C1 segment of cervical spinal cord (tissue), 14 donors: ENCODE data around the gene PRKCE.
A peak's percentile ranks its signal among the peaks of the same experiment; 100 is the strongest.

Source experiments
- DNase-seq, 14 donors: peaks; one replicate each; lab custom pipeline; 2025; lab: John Stamatoyannopoulos, UW

Gene PRKCE

DNA sequence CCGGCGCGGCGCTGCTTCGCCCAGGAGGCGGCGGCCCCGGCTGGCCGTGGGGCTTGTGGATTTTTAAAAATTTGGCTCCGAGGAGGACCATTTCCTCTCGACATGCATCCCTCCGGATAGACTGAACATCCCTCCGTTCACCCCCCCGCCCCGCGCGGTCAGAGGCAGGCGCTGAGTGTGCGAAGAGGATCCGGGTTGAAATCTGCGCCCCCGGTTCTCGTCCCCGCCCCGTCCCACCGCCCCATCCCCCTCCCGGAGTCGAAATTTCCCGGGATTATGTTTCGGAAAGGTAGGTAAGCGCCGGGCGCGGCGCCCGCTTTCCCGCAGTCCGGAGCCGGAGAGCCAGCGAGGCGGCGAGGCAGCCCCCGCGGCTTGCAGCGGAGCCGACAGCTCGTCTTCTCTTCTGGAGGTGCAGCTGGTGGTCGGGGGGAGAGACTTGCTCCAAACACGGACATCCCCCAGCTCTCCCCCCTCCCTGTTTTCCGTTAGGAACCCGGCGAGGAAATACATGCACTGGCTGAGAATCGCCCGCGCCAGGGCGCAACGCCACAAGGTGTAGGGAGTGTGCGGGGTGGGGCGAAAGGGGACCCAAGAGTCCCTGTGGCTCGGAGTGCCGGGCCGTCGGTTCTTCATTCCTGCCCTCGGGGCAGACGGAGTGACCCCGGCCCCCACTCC, at the start of gene PRKCE:
Gene PRKCE, plus strand, starts transcription at position 261 of the 675 bp plus-strand sequence.
- DNase-seq = peak in 12 of 14 donors; percentile 22 to 78 (median 68)

DNA sequence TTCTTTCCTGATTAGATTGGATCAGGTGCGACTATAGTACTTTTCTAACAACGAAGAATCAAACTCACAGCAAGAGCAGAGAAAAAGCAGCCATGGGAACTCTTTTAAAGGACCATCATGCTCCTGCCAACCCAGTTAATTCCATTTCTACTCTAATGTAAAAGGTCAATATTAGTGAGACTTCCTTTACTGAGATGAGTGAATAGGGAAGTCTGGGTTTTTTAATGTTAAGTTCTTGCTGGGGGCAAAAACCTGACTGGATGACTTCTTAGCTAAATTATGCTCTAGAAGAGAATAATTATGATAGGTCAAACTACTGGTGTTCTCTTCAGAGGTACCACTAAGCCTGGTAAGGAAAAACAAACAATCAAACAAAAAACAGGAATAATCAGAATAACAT, 48.9 kb upstream of the PRKCE start:
- DNase-seq = no peak

DNA sequence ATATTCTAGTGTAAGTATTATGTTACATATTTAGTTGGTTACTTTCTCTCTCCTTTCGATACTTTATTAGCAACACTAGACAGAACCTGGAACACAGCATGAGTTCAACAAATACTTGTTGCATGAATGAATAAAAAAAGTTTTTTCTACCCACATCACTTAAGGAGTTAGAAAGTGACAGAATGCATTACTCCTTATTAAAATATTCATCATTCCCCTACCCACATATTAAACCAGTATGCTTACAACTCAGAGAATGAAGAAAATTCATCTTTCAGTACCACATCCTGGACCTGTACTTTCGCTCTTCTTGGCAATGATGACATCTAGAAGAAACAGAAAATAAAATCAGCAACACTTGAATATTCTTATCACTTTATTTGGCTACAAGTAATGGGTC, 46.4 kb upstream of the PRKCE start:
- DNase-seq = no peak

DNA sequence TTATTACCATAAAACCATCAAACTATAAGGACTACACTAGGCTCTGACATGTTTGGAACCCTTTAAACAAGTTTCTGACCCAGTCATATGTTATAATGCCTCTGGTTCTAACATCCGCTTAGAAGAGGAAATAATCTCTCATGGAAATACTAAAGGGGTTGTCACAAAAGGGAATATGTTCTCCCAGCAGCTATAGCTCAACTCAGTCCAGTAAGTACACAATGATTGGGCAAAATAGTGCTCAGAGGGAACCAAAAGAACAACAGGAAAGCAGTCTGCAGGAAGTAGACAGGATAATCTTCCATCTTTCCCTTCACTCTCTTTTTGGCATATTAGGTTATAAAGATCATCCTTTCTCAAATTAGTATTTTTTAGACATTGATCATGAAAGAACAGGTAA, 44.7 kb upstream of the PRKCE start:
- DNase-seq = no peak

DNA sequence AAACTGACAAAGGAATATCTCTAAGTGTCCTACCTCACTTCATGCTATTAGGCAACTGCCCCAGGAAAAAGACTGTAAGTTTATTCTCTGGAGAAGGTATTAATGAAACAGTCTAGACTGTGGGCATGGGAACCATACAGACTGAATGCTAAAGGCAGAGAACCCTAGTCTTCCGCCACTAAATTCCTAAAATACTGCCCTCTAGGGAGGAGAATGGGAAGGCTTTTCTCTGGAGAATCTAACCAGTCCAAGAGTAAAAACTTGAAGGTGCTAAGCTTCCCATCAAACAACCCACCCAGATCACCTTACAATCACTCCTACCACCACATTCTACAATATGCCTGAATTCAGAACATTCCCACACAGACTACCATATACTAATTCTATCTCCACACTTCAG, 43.8 kb upstream of the PRKCE start:
- DNase-seq = no peak

DNA sequence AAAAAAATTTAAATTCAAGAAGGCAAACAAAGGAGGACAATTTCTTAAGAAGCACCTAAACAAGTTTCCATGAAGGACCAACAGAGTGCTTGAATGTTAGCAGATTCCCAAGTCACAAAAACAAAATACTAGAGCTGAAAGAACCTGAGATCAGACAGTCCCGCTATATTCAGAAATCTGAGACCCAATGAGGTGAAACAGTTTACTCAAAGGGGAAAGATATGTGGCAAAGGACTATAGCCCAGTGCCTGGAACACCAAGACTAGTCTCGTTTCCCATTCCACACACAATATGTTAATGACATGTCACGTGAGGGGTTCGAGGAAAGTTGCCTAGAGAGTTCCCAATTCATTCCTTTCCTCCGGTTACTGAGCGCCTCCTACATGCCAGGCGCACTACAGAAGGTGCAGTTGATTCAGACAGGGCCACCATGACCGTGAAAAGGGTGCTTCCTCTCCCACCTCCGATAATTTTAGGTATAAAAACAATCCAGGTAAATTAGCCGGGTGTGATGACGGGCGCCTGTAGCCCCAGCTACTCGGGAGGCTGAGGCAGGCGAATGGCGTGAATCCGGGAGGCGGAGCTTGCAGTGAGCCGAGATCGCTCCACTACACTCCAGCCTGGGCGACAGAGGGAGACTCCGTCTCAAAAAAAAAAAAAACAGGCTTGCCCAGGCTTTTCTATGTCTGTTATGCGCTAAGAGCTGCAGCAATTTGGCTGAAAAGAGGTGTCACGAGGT, 41.0 kb upstream of the PRKCE start:
- peak in 13 of 14 donors; percentile 8 to 72 (median 58) for DNase-seq

DNA sequence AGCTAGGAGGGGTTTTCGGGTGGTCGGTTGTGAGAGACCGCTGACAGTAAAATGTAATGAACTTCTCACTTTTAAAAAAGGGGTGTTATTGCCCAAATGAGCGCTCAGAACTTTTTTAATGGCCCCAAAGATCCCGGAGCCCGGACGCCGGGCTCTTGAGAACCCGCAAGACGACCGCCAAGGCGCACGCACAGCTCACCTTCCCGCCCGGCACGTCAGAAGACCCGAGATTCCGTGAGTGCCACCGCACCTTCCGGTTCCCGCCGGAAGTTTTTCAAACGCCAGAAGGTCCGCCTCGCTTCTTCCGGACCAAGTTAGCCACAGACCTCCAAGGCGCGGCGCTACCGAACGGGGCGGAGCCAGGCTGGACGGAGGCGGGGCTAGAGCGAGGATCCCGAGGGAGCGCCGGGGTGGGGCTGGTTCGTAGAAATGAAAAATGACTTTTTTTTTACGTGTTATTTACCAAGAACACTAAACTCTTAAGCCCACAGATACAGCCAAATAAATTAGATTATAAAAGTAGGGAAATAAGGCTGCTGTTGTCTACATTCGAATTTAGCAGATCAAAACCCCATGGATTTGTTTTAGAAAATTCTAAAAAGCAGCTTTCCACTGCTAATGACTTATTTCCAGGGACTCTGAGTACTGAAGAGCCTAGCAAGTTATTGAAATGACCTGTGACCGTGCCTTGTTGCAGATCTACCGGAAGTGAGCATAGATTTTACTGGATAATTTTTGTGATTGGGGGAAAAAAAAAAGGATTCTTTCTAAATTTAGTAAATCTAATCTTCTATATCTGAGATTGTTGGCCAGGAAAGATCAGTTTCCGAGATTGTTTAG, 40.2 kb upstream of the PRKCE start, which contains the start of gene SRBD1:
Gene SRBD1, minus strand, starts transcription at position 248 of the 840 bp plus-strand sequence. CDS start 5,826 bp downstream, outside the sequence.
- peak; percentile 48 to 92 (median 86) for DNase-seq

DNA sequence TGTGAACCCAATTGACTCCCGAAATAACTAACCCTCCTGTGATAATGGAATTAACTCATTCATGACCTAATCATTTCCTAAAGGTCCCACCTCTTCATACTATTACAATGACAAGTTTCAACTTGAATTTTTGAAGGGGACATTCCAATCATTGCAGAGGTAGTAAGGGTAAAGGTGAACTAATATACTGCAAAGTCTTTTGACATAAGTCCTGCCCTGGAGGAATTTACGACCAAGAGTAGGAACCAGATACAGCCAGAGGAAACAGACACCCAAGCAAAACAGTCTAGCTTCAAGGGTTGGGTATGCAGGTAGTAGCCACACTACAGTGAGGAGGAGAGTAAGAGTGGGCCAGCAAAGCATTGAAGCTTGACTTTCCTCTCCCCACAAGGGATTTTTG, 39.2 kb upstream of the PRKCE start:
- DNase-seq = no peak

DNA sequence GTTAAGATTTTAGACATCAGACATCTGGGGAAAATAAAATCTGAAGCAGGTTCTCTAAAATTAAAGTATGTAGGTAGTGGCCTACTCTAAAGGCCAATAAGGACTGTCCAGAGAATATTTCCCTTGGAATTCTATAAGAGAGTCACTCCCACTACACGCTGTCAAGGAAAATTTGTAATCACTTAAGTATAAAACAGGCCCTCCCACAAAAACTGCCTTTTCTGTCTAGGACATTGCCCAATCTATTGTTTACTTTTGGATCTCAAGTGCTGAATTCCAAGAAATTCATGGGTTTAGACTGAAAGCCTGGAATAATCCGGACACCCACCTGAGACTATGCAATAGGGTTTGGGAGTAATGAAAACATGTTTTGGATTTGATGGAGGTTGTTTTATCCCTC, 38.7 kb upstream of the PRKCE start:
- DNase-seq = no peak

DNA sequence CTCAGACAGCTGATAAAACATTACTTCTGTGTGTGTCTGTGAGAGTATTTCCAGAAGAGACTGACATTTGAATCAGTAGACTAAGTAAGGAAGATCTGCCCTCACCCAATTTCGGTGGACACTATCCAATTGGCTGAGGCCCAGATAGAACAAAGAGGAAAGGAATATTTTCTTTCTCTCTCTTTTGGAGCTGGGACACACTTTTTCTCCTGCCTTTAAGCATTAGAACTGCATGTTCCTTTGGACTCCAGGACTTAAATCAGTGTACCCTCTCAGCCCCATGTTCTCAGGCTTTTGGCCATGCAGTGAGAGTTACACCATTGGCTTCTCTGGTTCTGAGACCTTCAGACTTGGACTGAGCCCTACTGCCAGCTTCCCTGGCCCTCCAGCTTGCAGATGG, 37.1 kb upstream of the PRKCE start:
- peak in 6 of 14 donors; percentile 0 to 28 (median 6) for DNase-seq

DNA sequence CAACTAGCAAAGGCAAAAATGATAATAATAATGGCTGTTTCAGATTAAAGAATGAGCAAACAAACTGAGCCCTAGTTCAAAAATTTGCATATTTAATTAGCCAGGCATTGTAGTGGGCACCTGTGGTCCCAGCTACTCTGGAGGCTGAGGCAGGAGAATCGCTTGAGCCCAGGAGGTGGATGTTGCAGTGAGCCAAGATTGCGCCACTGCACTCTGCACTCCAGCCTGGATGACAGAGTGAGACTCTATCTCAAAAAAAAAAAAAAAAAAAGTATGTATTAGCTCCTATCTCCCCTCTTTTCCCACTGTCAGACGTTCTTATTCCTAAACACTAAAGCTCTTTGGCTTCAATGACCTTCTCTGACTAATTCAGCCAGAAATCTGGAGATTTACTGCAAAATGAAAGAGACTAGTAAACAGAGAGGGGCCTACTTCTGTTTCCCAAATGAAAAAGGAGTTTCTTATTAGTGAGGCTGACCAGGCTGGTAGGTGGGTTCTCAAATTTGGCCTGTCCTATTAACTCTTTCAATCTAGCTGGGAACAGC, 36.5 kb upstream of the PRKCE start:
- no peak for DNase-seq

DNA sequence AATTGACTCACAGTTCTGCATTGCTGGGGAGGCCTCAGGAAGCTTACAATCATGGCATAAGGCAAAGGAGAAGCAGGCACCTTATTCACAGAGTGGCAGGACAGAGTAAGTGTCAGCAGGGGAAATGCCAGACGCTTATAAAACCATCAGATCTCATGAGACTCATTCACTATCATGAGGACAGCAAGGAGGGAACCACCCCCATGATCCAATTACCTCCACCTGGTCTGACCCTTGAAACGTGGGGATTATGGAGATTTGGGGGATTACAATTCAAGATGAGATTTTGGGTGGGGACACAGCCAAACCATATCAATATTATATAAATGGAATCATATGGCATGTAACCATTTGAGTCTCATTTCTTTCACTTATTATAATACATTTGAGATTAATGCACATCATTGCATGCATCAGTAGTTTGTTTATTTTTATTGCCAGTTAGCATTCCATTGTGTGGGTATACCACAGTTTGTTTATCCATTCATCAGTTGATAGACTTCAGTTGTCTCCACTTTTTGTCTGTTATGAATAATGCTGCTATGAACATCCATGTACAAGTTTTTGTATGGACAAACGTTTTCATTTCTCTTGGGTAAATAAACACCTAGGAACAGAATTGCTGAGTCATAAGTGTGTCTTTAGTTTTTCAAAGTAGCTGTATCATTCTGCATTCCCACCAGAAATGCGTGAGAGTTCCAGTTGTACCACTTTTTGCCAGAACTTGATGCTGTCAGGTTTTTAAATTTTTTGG, 34.6 kb upstream of the PRKCE start:
- no peak for DNase-seq

DNA sequence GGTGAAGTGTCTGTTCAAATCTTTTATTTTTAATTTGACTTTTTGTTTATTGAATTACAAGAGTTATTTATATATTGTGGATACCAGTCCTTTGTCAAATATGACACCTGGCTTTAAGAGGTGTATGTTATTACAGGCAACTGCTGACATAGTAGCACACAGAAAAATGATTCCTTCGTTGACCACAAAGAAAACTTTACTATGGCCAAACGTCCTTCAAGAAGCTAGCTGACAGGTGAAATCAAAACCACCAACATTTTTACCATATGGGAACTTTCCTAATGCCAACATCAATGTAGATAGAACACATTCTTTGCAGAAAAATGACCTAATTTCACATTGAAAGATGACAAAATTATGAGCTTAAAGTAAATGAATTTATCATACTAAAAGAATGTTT, 34.0 kb upstream of the PRKCE start:
- no peak for DNase-seq

DNA sequence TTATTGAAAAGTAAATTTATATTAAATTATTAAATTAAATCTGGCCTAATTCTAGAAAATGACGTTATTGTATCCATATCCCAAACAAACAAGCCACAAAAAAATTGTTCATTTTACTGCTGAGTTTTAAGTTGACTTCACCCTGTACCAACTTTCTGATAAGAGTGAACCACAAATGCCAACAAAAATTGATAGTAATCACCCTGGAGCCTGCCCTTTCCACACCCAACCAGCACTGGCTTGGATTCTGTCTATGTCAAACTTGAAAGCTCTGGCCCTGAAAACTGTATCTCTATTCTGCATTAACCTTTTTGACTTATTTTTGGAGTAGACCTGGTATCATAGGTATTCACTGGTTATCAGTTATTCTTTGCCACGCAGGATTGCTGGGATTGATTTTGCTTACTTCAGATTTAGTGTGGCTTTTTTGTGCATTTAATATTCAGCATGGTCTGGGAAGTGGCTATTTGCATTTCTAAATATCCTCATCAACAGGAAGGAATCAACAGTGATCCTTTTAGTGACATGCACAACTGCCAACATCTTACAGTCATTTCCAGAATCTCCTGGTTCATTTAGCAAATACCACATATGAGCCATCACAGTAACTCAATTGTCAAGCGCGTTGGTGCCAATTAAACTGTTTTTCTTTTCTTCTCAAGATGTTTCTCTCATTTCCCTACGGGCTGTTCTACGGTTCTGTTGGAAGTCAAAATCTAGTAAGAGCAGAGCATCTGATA, 29.0 kb upstream of the PRKCE start:
- no peak for DNase-seq

DNA sequence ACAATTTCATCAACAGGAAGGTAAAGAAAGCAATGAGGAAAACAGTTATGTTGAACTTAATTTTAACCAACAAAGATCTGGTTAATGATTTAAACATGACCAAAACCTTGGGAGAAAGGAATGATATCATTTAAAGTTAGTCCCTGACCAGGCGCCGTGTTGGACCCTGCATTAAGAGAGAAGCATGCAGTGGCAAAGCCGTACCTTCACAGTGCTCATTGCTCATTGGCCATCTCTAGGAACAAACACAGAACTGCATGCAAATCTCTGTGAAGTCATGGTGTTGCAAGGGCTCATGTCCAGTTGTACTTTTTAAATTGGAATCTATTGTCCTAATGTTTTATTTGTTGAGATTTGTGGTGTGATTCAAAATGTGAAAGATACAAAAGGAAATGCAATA, 28.4 kb upstream of the PRKCE start:
- no peak for DNase-seq

DNA sequence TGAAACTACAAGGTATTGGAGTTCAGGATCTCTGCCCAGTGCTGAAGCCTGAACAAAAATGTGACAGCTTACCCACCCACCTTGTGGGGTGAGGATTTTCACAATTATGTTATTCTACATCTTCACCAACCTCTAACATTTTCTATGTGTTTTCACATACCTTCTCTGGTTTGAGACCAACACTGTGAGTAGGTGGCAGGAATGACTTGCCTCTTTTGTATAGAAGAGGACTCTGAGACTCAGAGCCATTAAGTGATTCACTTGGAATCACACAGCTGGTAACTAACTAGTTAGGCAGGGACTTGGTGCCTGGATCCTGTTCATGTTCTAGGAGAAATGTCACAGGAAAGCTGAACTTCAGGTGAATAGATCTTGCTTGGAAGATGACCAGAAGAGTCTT, 25.7 kb upstream of the PRKCE start:
- no peak for DNase-seq

DNA sequence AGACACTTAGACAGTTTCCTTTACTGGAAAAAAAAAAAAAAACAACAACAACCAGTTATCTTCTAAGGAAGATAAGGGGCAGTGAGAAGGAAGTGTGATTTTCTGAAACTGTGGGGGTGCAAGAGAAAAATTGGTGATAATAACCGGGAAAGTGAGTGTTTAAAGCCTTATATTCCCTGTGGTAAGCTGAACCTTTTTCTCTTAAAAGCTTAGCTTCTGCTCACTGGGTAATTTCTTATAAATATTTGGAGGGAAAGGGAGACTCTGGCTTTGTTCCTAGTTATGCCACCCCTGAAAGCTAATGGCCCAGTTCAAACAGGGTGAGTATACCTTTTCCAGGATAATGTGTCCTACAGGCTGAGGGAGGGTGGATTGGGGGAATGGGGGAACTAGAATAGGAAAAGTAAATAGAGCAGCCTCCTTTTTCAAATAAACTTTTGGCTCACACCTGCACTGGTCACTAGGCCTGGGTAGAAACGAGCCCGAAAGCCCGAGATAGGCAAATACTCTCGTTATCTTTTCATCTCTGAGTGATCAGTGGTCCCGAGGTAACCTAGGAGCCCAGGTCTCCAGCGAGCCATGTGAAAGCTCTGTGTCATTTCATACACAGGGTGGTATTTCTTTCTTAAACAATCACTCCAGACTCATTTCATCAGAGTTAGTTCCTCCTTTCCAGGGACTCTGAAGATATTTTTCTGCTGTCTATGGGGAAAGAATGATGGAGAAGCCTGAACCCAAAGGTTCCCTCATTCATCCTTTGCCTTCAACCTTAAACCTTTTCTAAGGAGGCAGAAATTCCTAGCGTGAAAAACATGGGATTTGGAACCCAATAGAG, 24.9 kb upstream of the PRKCE start:
- no peak for DNase-seq

DNA sequence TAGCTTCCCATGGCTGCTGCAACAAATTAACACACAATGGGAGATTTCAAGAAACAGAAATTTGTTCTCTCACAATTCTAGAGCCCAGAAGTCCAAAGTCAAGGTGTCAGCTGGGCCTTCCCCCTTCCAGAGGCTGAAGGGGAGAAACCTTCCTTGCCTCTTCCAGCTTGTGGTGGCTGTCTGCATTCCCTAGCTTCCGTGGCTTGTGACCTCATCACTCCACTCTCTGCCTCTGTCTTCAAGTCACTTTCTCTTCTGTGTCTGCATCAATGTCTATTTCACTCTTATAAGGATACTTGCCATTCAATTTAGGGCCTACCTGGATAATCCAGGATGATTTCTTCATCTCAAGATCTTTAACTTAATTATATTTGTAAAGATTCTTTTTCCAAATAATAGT, 23.6 kb upstream of the PRKCE start:
- DNase-seq = no peak

DNA sequence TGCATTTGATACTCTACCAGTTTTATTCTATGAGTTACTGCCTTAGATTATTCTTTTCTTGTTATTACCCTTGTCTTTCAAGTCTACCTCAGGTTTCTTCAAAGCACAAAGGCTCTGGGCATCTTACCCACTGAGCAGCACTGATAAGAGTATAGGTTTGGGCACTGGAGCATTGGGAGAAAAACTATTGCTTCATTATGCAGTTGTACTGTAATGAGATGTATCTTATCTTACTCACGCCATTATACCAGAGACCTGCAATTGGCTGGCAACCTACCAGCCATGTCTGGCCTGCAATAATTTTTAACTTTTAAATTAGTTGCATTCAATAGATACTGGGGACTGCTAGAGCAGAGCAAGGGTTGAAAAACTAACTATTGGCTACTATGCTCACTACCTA, 21.5 kb upstream of the PRKCE start:
- DNase-seq = no peak

DNA sequence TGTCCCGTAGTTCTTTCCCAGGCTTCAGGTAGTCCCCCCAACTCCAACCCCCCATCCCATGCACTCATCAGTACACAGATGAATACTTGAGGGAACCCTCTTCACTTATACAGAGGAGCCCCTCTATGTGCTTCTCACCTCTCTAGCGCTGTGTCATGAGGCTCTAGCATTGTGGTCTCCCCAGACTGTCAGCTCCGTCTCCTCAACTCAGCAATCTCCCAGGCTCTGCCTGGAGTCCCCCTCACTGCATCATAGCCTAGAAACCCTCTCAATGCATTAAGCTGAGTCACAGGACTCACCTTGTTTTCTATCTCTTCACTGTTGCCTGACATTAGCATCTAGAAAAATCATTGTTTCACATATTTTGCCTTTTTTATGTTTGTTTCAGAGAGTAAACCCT, 20.2 kb upstream of the PRKCE start:
- DNase-seq = no peak
